DND-41 (cell line): Measurements from ENCODE around the gene CTCF.

Experiments
- ATAC-seq: fragments of 200-7000 bp; cut with Tn5 transposase; 3 replicates; pipeline ENCODE4 v1.9.1; 2021; ENCODE audit warnings: low read depth; ENCODE audit not compliant: insufficient read depth
- DNase-seq: peaks from one replicate; pipeline ENCODE4 v3.0.0-alpha.2; 2020
- H2AFZ ChIP-seq: 2 replicates; pipeline ENCODE4 v1.6.0; 2012; ENCODE audit warnings: low read depth, low read length
- H3K27ac ChIP-seq: 2 replicates; pipeline ENCODE4 v1.5.1; 2012; ENCODE audit warnings: low read length, inconsistent platforms
- H3K27me3 ChIP-seq: fragments of 200-600 bp; sonication (generic); 2 replicates; pipeline ENCODE4 v1.6.0; 2012; ENCODE audit warnings: low read length, mild to moderate bottlenecking, inconsistent platforms; ENCODE audit not compliant: insufficient read depth, poor library complexity
- H3K36me3 ChIP-seq: 2 replicates; pipeline ENCODE4 v1.5.1; 2012; ENCODE audit warnings: low read length, inconsistent platforms; ENCODE audit not compliant: insufficient read depth
- H3K4me1 ChIP-seq: 2 replicates; pipeline ENCODE4 v1.5.1; 2012; ENCODE audit warnings: mild to moderate bottlenecking, low read length; ENCODE audit not compliant: insufficient read depth
- H3K4me2 ChIP-seq: 2 replicates; pipeline ENCODE4 v1.6.0; 2012; ENCODE audit warnings: mild to moderate bottlenecking, moderate library complexity, low read length, inconsistent platforms; ENCODE audit not compliant: insufficient read depth
- H3K4me3 ChIP-seq, 2 experiments: fragments of 200-600 bp in 1 of 2; shearing (Covaris generic) in 1 of 2; 2 replicates each; pipeline ENCODE4 v1.5.1; 2012 to 2016; ENCODE audit warnings: inconsistent platforms in 2 of 2, low read length in 2 of 2, mild to moderate bottlenecking in 2 of 2, low read depth in 1 of 2, moderate library complexity in 1 of 2
- H3K79me2 ChIP-seq: 2 replicates; pipeline ENCODE4 v1.6.0; 2012; ENCODE audit warnings: low read length, inconsistent platforms; ENCODE audit not compliant: insufficient read depth
- H3K9ac ChIP-seq: 2 replicates; pipeline ENCODE4 v1.6.0; 2012; ENCODE audit warnings: low read depth, mild to moderate bottlenecking, inconsistent platforms, low read length, moderate library complexity
- H3K9me3 ChIP-seq: 2 replicates; pipeline ENCODE4 v1.5.1; 2012; ENCODE audit warnings: low read length, moderate library complexity, mild to moderate bottlenecking, inconsistent platforms; ENCODE audit not compliant: insufficient read depth, severe bottlenecking
- H4K20me1 ChIP-seq: 2 replicates; pipeline ENCODE4 v1.6.0; 2012; ENCODE audit warnings: low read length; ENCODE audit not compliant: insufficient read depth
- EZH2 ChIP-seq: IDR thresholded peaks from 3 replicates; pipeline ENCODE4 v1.6.1; 2012; ENCODE audit warnings: borderline replicate concordance, low read depth, mild to moderate bottlenecking, moderate library complexity, low read length, inconsistent platforms; ENCODE audit not compliant: severe bottlenecking
- TF ChIP-seq, protein P1 (sequence below): IDR thresholded peaks from 2 replicates; pipeline ENCODE4 v1.5.1; 2012; ENCODE audit warnings: borderline replicate concordance, low read length, moderate library complexity, mild to moderate bottlenecking; ENCODE audit not compliant: poor library complexity, severe bottlenecking; ENCODE audit errors: extremely low read depth

Gene CTCF

GRCh38 chr16:67645397-67646121 is 83.2 kb downstream of the CTCF start:
- Histone ChIP-seq H3K27ac (peak overlapping the region; percentile 96), H3K79me2 (peaks cover 33% of the 10 kb centered on the region), H3K9me3 (no peaks in the 10 kb centered on the region), H3K27me3 (no peaks in the 10 kb centered on the region), H3K4me1 (peaks cover 35% of the 10 kb centered on the region), H3K9ac (peak overlapping the region; percentile 96), H2AFZ (peak overlapping the region; percentile 86), H3K36me3 (peaks cover 48% of the 10 kb centered on the region), H4K20me1 (peaks cover 3% of the 10 kb centered on the region; the same call in 1 of the 2 replicates), H3K4me2 (peak overlapping the region; percentile 70), H3K4me3 (peak overlapping the region; percentile 57 to 59; a peak in 3 of 4 replicates)
- DNase-seq (peak; percentile 42), ATAC-seq (peak; percentile 33)
- TF ChIP-seq, protein P1, sequence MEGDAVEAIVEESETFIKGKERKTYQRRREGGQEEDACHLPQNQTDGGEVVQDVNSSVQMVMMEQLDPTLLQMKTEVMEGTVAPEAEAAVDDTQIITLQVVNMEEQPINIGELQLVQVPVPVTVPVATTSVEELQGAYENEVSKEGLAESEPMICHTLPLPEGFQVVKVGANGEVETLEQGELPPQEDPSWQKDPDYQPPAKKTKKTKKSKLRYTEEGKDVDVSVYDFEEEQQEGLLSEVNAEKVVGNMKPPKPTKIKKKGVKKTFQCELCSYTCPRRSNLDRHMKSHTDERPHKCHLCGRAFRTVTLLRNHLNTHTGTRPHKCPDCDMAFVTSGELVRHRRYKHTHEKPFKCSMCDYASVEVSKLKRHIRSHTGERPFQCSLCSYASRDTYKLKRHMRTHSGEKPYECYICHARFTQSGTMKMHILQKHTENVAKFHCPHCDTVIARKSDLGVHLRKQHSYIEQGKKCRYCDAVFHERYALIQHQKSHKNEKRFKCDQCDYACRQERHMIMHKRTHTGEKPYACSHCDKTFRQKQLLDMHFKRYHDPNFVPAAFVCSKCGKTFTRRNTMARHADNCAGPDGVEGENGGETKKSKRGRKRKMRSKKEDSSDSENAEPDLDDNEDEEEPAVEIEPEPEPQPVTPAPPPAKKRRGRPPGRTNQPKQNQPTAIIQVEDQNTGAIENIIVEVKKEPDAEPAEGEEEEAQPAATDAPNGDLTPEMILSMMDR = no peak
- TF ChIP-seq EZH2 = no peak

DNA sequence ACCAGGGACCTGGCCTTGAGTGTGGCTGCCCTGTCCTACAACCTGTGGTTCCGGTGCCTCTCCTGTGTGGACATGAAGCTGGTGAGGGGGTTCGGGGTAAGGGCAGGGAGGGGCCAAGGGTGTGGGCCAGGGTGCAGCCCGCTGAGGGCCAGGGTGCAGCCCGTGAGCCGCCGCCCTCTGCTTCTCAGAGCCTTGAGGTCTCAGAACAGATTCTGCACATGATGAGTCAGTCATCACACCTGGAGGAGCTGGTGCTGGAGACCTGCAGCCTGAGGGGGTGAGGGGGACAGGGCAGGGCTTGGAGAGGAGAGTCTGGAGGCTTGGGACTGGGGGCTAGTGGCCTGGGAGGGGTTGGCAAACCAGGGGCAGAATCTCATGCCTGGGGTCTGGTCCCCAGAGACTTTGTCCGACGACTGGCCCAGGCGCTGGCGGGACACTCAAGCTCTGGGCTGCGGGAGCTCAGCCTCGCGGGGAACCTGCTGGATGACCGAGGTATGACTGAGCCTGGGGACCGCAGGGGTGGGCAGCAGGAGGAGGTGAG is 84.9 kb downstream of the CTCF start:
- Histone ChIP-seq H3K9ac (0 out of 2 replicates have a peak overlapping the region, but pooled peaks have one; percentile 96), H3K79me2 (peaks cover 33% of the 10 kb centered on the region), H3K4me3 (no peak overlapping the region), H3K27ac (no peak overlapping the region), H4K20me1 (peaks cover 13% of the 10 kb centered on the region), H2AFZ (no peak overlapping the region), H3K4me1 (peaks cover 35% of the 10 kb centered on the region), H3K27me3 (no peaks in the 10 kb centered on the region), H3K36me3 (peaks cover 64% of the 10 kb centered on the region), H3K9me3 (no peaks in the 10 kb centered on the region), H3K4me2 (peak overlapping the region; percentile 70; the same call in 1 of the 2 replicates)
- no peak for ATAC-seq
- TF ChIP-seq EZH2 = no peak
- TF ChIP-seq, protein P1 = no peak
- DNase-seq = no peak

DNA sequence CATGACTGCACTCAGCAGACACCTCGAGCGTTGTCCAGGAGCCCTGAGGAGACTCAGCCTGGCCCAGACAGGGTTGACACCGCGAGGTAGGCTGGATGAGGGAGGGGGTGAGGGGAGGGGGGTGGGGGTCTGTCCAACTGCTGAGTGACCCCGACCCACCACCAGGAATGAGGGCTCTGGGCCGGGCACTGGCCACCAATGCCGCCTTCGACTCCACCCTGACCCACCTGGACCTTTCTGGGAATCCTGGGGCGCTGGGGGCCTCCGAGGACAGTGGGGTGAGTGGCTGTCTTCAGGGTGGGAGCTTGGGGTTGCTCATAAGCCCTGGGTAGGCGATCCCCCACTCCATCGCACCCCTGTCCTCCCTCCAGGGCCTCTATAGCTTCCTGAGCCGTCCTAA is 85.4 kb downstream of the CTCF start:
- Histone ChIP-seq H2AFZ (no peak overlapping the region), H4K20me1 (peaks cover 15% of the 10 kb centered on the region), H3K9ac (no peak overlapping the region), H3K79me2 (peaks cover 33% of the 10 kb centered on the region), H3K9me3 (no peaks in the 10 kb centered on the region), H3K4me2 (no peak overlapping the region), H3K4me3 (no peak overlapping the region), H3K4me1 (peaks cover 35% of the 10 kb centered on the region), H3K27ac (no peak overlapping the region), H3K36me3 (peaks cover 67% of the 10 kb centered on the region), H3K27me3 (no peaks in the 10 kb centered on the region)
- DNase-seq (no peak), ATAC-seq (no peak)
- TF ChIP-seq, protein P1 = no peak
- TF ChIP-seq EZH2 = no peak
